Measurements from ENCODE around the gene INPP5F.

Gene INPP5F

DNA sequence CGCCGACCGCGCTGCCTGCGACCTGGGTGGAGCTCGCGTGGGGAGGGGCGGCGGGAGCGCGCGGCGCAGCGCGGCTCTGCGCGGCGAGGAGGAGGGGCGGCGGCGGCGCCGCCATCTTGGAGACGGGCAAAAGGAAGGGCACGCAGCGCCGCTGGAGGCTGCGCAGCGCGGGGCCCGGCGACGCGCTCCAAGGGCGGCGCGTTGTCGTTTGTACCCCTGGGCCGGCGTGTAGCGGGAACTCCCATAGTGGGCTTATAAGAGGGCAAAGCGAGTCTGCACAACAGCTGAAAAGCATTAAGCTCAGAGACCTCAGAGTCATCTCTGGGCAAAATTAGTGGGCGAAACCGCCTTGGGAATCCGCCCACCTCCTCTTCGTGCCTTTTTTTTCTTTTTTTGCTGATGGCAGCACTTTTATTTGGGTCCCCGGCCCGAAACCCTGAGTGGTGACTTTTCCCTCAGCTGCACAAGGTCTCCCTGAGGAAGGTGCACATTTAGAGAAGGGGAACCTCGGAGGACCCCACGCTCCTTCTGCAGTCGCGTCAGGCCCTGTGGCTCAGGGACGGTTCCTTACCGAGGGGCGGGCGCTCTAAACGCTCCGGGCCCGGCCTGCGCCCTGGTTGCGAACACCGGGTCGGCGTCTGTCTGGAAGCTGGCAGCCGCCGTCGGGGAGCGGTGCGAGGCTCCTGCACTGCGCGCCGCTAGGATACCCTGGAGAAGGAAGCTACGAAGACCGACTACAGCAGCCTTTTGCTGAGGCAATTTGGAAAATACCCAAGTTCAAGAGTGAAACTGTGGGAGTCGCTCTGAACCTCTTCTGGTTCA is 147.2 kb downstream of the INPP5F start:
- DNase-seq = peak; percentile 85 to 86

DNA sequence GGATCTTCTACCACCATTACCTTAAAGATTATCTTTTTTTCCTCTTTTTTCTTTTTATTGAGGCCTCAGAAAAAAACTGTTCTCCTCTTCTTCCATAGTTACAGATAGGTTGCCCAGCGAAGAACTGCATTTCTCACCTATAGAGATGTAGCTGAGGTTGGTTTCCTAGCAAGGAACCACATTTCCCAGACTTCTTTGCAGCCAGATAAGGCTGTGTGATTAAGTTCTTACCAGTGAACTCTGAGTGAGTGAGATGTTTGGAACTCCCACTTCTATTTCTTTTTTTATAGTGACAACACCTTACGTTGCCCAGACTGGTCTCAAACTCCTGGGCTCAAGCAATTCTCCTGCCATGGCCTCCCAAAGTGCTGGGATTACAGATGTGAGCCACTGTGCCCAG is 152.7 kb downstream of the INPP5F start:
- DNase-seq = no peak

All from hippocampal formation (tissue), 2 donors.